ENCODE data around the gene HPS3.
"Not testable (repeated sequence)": the region's sequence is repeated elsewhere in the genome, so short reads cannot be mapped to it uniquely, and the experiment has no call there.

The HPS3 gene

DNA sequence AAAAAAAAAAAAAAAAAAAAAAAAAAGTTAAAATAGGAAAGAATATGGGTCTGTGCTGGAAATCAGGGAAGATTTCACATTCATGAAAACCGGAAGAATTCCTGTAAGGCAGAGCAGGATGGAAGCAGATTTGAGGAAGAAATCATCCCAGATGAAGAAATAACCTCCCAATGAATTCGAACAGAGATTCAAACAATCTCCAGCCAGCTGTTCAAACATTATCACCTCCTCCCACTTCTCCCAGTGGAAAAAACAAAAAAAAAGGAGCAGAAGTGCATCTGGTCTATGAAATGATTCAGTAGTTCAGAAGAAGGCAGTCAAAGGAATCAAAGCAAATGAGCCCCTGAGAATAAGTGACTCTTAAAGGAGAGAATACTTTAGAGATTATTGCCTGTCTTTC lies 59.1 kb downstream of the HPS3 start:
- DNase-seq = no peak

GRCh38 chr3:149195221-149195620 lies 65.8 kb downstream of the HPS3 start:
- no peak for DNase-seq

GRCh38 chr3:149196805-149197592 lies 67.6 kb downstream of the HPS3 start:
- not testable (repeated sequence) for DNase-seq

GRCh38 chr3:149197669-149198068 lies 68.2 kb downstream of the HPS3 start:
- DNase-seq = no peak

- DNase-seq = no peak
Observed at GRCh38 chr3:149198611-149199010, 69.2 kb downstream of the HPS3 start.

- DNase-seq = no peak
Observed at GRCh38 chr3:149199474-149199873, 70.0 kb downstream of the HPS3 start.

DNA sequence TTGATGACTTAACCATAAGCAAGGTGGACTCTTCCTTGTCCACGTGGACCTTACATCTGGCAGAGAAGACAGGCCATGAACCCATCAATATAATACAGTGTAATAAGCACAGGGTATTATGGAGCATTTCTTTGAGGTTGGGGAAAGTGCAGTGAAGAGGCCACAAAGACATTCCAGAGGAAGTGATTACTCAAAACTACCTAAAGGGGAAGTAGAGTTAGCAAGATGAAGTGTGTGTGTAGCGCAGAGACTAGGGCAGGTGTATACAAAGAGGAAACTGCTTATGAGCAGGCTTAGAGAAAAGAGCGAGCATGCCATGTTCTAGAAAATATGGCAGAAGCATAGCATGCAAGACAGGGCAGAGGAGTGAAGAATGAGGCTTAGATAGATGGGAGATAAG lies 74.3 kb downstream of the HPS3 start:
- no peak for DNase-seq

DNA sequence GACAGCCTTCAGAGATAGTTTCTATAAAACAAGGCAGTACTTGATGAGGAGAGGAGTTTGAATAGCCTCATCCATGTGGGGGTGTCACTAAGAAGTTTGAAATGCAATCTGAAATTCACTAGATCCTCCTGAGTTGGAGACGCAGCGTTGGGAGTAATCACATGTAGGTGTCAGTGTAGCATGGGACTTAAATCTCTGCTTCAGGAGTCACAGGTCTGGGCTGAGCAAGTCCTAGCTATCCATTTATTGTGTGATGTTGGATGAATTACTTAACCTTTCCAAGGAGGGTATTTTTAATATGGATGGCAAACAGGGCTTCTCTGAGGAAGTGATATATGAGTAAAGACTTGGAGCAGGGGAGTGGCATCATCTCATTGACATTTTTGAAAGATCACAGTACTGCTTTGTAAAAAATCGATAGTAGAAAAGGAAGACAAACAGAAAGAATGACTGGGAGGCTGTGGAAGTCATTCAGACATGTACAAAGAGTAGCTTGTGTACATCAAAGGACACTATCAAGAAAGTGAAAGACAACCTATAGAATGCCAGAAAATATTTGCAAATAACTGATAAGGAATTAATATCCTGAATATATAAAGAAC lies 75.1 kb downstream of the HPS3 start:
- no peak for DNase-seq

DNA sequence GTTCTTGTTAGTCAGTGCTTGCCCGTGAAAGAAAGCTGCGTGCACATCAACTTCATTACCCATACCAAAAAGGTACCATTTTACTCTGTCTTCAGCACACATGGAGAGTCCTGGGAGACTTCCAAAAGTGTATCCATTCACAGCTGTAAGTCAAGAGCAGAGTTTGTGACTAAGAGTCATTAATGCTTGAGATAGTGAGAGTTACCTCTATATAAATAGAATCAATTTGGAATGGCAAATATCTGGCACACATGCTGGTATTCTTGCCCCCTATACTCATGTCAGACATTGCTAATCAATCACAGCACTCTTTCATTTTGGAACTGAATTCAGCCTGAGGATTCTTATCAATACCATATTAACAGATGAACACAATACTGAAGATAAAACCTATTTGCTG lies 78.0 kb downstream of the HPS3 start:
- no peak for DNase-seq

GRCh38 chr3:149209431-149209830 lies 80.0 kb downstream of the HPS3 start:
- no peak for DNase-seq

DNA sequence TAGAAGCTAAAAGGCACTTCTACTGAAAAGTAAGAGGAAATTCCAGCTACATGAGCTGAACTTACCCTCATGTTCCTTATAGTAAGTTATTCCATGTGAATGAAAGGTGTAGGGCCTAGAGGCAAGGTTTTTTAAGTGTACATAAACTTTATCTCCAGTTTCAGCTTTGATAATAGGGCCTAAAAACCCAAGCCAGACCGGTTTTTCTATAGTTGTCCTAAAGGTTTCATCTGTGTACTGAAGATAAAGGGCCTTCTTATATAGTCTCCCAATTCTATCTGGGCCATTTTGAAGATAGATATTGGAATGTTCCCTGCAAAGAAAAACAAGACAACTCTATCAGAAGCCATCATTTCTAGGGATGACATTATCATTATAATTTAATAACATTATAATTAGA lies 82.9 kb downstream of the HPS3 start:
- DNase-seq = no peak

GRCh38 chr3:149214702-149215101 lies 85.3 kb downstream of the HPS3 start:
- DNase-seq = no peak

DNA sequence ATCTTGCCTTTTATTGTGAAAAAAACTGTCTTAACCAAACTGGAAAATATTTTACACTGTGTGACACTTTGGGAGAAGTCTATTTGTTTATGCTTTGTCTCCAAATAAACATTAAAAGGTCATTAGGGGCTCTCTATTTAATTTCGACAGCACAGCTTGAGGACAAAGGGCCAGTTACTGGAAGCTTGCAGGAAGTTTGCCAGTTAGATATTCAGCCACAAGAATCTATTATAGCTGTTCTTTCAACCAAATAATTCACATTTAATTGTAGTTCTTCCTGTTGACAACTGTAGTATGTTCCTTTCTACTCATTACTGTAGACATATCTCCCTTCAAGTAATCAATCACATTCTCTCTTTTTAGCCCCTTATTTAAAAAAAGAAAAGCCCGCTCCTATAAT lies 86.1 kb downstream of the HPS3 start:
- no peak for DNase-seq

GRCh38 chr3:149216193-149216869 lies 86.9 kb downstream of the HPS3 start:
- no peak for DNase-seq

- no peak for DNase-seq
Observed at GRCh38 chr3:149217347-149217746, 87.9 kb downstream of the HPS3 start.

DNA sequence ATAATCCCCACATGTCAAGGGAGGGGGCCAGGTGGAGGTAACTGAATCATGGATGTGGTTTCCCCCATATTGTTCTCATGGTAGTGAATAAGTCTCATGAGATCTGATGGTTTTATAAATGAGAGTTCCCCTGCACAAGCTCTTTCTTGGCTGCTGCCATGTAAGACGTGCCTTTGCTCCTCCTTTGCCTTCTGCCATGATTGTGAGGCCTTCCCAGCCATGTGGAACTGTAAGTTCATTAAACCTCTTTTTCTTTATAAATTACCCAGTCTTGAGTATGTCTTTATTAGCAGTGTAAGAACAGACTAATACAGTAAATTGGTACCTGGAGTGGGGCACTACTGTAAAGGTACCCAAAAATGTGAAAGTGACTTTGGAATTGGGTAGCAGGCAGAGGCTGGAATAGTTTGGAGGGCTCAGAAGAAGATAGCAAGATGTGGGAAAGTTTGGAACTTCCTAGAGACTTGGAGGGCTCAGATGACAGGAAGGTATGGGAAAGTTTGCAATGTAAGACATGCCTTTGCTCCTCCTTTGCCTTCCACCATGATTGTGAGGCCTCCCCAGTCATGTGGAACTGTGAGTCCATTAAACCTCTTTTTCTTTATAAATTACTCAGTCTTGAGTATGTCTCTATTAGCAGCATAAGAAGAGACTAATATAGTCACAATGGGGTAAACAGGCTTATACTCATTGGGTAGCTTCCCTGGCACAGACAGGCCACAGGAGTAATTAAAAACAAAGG lies 90.1 kb downstream of the HPS3 start:
- DNase-seq = not testable (repeated sequence)

DNA sequence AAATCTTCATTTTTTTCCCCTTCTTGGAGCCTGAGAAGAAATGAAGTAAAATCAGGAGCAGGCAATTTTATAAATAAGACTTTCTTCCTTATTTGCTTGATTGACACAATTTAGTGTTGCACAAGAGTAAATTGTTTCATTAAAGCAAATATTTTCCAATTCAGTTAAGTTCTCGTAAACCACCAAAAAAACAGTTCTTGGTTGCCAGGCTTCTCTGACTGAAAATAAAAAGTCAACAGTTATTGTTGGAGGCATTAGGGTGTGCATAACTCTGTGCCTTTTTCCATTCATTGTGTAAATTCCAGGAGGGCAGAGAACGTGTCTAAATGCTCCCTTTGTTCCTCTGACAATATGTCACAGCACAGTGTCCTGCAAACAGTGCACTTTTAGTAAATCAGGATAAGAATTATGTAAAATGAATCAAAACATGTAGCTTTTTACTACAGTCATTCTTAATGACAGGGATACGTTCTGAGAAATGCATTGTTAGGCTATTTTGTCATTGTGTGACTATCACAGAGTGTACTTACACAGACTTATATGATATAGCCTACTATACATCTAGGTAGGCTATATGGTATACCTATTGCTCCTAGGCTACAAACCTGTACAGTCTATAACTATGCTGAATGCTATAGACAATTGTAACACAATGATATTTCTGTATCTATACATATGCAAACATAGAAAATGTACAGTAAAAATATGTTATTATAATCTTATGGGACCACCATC lies 92.5 kb downstream of the HPS3 start, which contains the start of gene CP:
TSS of gene CP (minus strand) at position 47 of the 735 bp plus-strand sequence. CDS start at position 10, 37 bp downstream.
- no peak for DNase-seq

Measured in stimulated activated CD4-positive, alpha-beta T cell treated with anti-CD3 and anti-CD28 coated beads, Interleukin-12 subunit alpha, Interleukin-12 subunit beta, amount 100 ng/mL, for 4 hours (primary cell).